GM12801 (cell line): ENCODE measurements around the gene PLEKHA1.

Experiments
- TF ChIP-seq, protein P1 (sequence below): IDR thresholded peaks from one replicate; pipeline ENCODE4 v1.5.1; 2011; ENCODE audit warnings: control low read depth; ENCODE audit not compliant: insufficient read length; ENCODE audit errors: extremely low read depth

PLEKHA1 gene

DNA sequence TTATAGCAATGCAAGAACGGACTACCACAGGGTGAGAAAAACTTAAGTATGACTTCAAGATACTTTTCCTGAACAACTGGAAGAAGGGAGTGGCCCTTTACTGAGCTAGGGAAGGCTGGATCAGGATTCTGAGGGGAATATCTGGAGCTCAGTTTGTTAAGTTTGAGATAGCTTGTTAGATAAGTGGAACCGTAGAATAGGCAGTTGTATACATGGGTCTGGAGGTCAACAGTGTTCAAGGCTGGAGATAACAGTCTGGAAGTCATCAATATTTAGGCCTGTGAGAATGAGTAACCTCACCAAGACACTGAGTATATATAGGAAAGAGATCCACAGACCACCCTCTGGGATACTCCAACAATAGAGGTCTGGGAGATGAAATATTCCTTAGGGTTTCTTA lies 7.2 kb downstream of the PLEKHA1 start:
- TF ChIP-seq, protein P1, sequence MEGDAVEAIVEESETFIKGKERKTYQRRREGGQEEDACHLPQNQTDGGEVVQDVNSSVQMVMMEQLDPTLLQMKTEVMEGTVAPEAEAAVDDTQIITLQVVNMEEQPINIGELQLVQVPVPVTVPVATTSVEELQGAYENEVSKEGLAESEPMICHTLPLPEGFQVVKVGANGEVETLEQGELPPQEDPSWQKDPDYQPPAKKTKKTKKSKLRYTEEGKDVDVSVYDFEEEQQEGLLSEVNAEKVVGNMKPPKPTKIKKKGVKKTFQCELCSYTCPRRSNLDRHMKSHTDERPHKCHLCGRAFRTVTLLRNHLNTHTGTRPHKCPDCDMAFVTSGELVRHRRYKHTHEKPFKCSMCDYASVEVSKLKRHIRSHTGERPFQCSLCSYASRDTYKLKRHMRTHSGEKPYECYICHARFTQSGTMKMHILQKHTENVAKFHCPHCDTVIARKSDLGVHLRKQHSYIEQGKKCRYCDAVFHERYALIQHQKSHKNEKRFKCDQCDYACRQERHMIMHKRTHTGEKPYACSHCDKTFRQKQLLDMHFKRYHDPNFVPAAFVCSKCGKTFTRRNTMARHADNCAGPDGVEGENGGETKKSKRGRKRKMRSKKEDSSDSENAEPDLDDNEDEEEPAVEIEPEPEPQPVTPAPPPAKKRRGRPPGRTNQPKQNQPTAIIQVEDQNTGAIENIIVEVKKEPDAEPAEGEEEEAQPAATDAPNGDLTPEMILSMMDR: no peak

DNA sequence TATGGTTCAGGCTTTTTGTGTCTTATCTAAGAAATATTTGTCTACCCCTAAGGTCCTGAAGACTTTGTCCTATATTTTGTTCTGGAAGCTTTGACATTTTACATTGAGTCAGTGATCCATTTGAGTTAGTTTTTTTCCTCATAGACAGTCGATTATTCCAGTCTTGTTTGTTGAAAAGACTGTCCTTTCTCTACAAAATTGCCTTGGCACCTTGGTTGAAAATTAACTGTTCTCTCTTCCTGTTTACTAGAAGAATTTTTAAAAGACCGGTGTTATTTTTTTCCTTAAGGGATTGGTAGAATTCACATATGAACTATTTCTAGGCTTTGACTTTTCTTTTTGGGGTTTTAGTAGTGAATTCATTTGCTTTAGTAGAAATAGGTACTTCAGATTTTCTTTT lies 12.0 kb downstream of the PLEKHA1 start:
- TF ChIP-seq, protein P1: no peak

DNA sequence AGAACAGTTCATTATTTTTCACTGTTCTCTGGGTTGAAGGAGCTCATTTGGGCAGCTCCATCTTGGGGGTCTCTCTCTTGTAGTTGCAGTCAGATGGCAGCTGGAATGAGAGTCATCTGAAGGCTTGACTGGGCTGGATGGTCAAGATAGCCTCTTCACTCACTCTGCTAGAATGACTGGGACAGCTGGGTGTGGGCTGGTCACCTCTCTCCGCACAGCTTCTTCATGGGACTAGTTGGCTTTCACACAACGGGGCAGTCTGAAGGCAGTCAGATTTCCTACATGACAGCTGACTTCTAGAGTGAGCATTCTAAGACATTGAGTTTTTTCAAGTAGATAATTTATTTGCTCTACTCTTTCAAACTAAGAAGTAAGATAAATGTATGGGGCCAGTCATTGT lies 13.1 kb downstream of the PLEKHA1 start:
- TF ChIP-seq, protein P1: no peak

DNA sequence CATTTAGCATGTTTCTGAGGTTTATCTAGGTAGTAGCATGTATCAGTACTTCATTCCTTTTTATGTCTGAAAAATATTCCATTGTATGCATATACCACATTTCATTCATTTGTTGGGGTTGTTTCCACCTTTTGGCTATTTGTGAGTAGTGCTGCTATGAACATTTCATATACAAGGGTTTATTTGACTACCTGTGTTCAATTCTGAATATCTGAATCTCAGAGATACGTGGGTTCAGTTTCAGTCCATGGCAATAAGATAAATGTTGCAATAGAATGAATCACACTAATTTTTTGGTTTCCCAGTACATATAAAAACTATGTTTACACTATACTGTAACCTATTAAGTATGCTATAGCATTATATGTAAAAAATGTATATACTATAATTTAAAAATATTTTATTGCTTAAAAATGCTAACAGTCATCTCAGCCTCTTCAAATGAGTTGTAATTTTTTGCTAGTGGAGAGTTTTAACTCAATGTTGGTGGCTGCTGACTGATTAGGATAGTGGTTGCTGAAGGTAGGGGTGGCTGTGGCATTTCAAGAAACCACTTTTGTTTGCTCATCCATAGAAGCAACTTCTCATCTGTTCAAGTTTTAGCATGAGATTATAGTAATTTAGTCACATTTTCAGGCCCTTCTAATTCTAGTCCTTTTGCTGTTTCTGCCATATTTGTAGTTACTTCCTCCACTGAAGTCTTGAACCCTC lies 13.9 kb downstream of the PLEKHA1 start:
- TF ChIP-seq, protein P1: no peak

DNA sequence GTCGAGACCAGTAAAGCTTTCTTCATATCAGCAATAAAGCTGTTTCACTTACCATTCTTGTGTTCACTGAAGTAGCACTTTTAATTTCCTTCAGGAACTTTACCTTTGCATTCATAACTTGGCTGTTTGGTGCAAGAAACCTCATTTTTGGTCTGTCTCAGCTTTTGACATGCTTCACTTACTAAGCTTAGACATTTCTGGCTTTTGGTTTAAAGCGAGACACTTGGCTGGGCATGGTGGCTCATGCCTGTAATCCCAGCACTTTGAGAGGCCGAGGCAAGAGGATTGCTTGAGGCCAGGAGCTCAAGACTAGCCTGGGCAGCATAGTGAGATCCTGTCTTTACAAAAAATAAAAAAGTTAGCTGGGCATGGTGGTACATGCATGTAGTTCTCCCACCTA lies 15.8 kb downstream of the PLEKHA1 start:
- TF ChIP-seq, protein P1: no peak

DNA sequence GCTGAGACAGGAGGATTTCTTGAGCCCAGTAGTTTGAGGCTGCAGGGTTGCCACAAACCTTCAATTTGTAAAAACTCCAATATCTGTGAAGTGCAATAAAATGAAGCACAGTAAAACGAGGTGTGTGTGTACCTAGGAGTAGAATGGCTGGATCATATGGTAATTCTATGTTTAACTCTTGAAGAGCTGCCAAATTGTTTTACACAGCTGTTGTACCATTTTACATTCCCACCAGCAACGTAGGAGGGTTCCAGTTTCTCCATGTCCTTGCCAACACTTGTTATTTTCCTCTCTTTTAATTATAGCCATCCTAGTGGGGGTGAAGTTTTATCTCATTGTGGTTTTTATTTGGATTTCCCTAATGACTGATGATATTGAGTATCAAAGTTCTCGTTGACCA lies 16.2 kb downstream of the PLEKHA1 start:
- TF ChIP-seq, protein P1: no peak

DNA sequence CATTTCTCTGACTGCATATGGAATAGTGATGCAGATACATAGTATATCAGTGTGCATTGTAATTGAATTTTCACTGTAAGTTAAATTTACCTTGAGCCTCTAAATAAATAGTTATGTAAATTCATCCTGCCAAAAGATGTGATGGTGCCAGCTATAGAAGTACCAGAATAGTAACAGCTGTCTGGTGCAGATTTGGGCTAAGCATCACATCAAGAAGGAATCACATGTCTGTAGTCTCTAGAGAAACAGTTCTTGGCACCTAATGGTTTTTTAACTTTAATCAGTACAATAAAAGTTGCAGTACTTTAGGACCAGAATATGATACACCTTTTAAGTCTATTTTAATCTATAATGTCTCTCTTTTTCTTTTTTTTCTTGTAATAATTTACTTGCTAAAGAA lies 17.4 kb downstream of the PLEKHA1 start:
- TF ChIP-seq, protein P1: no peak
